OCI-LY3 (cell line): Measurements from ENCODE around the gene NNAT.

Experiments used
- H2AFZ ChIP-seq: fragments of 200-600, 300-600 bp; shearing (Covaris generic); 2 replicates; pipeline ENCODE4 v1.6.0; 2014; ENCODE audit warnings: antibody characterized with exemption, low read depth, low read length
- H3K27ac ChIP-seq: fragments of 200-600, 300-600 bp; sonication (generic); 2 replicates; pipeline ENCODE4 v1.5.1; 2014; ENCODE audit warnings: mild to moderate bottlenecking, low read length, moderate library complexity, mixed read lengths
- H3K27me3 ChIP-seq: fragments of 200-600, 300-600 bp; sonication (generic); 2 replicates; pipeline ENCODE4 v1.6.1; 2014; ENCODE audit warnings: low read depth, low read length, mixed read lengths
- H3K36me3 ChIP-seq: fragments of 200-600, 300-600 bp; sonication (generic); replicated peaks from 2 replicates; pipeline ENCODE3; 2014; ENCODE audit warnings: low read depth, low read length, mixed read lengths
- H3K4me1 ChIP-seq: fragments of 300-600, 200-600 bp; sonication (generic); 2 replicates; pipeline ENCODE4 v1.6.1; 2014; ENCODE audit warnings: low read length, mixed read lengths
- H3K4me2 ChIP-seq: fragments of 200-600, 300-600 bp; sonication (generic); 2 replicates; pipeline ENCODE4 v1.6.1; 2014; ENCODE audit warnings: low read length, mixed read lengths
- H3K4me3 ChIP-seq: fragments of 300-600, 200-600 bp; sonication (generic); 2 replicates; pipeline ENCODE4 v1.5.1; 2014; ENCODE audit warnings: antibody characterized with exemption, mild to moderate bottlenecking, low read length, moderate library complexity
- H3K79me2 ChIP-seq: fragments of 300-600, 200-600 bp; shearing (Covaris generic); 2 replicates; pipeline ENCODE4 v1.6.1; 2014; ENCODE audit warnings: mild to moderate bottlenecking, low read length, mixed read lengths
- H3K9ac ChIP-seq: fragments of 300-600, 200-600 bp; shearing (Covaris generic); 2 replicates; pipeline ENCODE4 v1.6.0; 2014; ENCODE audit warnings: mild to moderate bottlenecking, low read length, moderate library complexity
- H3K9me3 ChIP-seq: fragments of 200-600, 300-600 bp; shearing (Covaris generic); 2 replicates; pipeline ENCODE4 v1.6.1; 2014; ENCODE audit warnings: low read length, mixed read lengths; ENCODE audit not compliant: insufficient read depth
- H4K20me1 ChIP-seq: fragments of 200-600, 300-600 bp; sonication (generic); 2 replicates; pipeline ENCODE4 v1.6.1; 2016; ENCODE audit warnings: low read length, mixed read lengths; ENCODE audit not compliant: insufficient read depth
- EZH2phosphoT487 ChIP-seq: fragments of 200-600 bp; shearing (Covaris generic); IDR thresholded peaks from 2 replicates; pipeline ENCODE4 v1.6.1; 2018; ENCODE audit warnings: antibody characterized with exemption, mixed run types, low read depth
- TF ChIP-seq, protein P1 (sequence below): fragments of 200-600, 300-600 bp; sonication (generic); IDR thresholded peaks from 2 replicates; pipeline ENCODE4 v1.5.1; 2014; ENCODE audit warnings: antibody characterized with exemption, low read length, low read depth

Gene NNAT

DNA sequence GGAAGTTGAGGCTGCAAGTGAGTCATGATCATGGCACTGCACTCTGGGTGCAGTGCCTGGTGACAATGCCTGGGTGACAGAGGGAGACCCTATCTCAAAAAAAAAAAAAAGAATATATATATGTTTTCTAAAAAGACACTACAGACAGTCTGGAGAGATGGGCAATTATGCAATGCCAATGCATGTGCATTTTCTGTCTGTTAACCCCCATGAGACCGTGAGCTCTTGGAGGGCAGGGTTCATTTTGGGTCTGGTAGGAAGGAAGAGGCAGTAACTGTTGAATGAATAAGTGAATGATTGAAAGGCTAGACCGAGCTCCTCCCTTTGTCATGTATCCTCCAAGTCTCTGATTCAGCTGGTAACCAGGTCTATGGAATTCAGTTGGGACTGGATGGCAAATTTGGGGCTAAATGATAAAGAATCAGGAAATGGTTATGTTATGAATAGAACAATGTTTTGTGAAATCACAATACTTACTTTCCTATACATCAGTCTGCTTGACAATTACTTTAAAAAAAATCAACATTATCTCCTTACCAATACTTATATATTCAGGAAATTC, 12.2 kb downstream of the NNAT start:
- H3K4me3 ChIP-seq: no peak overlapping the region
- H3K9ac ChIP-seq: no peak overlapping the region
- H3K4me2 ChIP-seq: no peak overlapping the region
- no peaks in the 10 kb centered on the region for H3K9me3 ChIP-seq
- peaks cover 44% of the 10 kb centered on the region for H3K4me1 ChIP-seq
- no peaks in the 10 kb centered on the region for H3K36me3 ChIP-seq
- H3K27me3 ChIP-seq: no peaks in the 10 kb centered on the region
- no peaks in the 10 kb centered on the region for H3K79me2 ChIP-seq
- no peak overlapping the region for H2AFZ ChIP-seq
- no peaks in the 10 kb centered on the region for H4K20me1 ChIP-seq
- H3K27ac ChIP-seq: no peak overlapping the region
- TF ChIP-seq EZH2phosphoT487: no peak
- TF ChIP-seq, protein P1, sequence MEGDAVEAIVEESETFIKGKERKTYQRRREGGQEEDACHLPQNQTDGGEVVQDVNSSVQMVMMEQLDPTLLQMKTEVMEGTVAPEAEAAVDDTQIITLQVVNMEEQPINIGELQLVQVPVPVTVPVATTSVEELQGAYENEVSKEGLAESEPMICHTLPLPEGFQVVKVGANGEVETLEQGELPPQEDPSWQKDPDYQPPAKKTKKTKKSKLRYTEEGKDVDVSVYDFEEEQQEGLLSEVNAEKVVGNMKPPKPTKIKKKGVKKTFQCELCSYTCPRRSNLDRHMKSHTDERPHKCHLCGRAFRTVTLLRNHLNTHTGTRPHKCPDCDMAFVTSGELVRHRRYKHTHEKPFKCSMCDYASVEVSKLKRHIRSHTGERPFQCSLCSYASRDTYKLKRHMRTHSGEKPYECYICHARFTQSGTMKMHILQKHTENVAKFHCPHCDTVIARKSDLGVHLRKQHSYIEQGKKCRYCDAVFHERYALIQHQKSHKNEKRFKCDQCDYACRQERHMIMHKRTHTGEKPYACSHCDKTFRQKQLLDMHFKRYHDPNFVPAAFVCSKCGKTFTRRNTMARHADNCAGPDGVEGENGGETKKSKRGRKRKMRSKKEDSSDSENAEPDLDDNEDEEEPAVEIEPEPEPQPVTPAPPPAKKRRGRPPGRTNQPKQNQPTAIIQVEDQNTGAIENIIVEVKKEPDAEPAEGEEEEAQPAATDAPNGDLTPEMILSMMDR: no peak

DNA sequence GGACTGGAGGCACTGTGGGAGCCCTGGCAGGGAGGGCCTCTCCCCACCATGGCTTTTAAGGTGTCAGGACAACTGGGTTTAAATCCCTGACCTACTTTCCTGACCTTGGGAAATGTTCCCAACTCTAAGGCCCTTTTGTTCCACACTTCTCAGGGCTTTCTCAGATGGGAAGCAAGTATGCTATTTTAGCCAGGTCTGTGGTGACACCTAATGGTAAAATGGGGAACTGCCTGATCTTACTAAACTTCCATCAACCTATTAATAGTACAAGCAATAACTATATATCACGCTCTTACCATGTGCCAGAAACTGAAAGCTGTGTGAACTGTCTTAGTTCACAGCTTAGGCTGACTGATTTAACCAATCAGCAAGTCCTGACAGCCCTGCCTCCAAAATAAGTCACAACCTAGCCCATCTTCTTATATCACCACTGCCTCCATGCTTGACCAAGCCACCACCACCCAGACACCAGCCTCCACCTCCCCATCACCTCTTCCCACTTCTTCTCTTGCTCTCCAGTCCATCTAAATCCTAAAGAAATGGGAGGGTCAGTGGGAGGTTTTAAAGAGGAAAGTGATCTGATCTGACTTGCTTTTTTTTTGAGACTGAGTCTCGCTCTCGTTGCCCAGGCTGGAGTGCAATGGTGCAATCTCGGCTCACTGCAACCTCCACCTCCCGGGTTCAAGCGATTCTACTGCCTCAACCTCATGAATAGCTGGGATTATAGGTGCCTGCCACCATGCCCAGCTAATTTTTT, 13.5 kb downstream of the NNAT start:
- H3K27ac ChIP-seq: peak overlapping the region; percentile 52; the same call in 1 of the 2 replicates
- H3K27me3 ChIP-seq: no peaks in the 10 kb centered on the region
- peak overlapping the region; percentile 18; the same call in 1 of the 2 replicates for H3K9ac ChIP-seq
- H3K4me2 ChIP-seq: peak overlapping the region; percentile 55
- peaks cover 42% of the 10 kb centered on the region for H3K4me1 ChIP-seq
- H3K36me3 ChIP-seq: no peaks in the 10 kb centered on the region
- no peaks in the 10 kb centered on the region for H4K20me1 ChIP-seq
- peak overlapping the region; percentile 29 for H3K4me3 ChIP-seq
- H2AFZ ChIP-seq: peak overlapping the region; percentile 48
- H3K79me2 ChIP-seq: no peaks in the 10 kb centered on the region
- no peak for TF ChIP-seq EZH2phosphoT487
- TF ChIP-seq, protein P1: peak; percentile 99
- H3K9me3 ChIP-seq: no peaks in the 10 kb centered on the region

DNA sequence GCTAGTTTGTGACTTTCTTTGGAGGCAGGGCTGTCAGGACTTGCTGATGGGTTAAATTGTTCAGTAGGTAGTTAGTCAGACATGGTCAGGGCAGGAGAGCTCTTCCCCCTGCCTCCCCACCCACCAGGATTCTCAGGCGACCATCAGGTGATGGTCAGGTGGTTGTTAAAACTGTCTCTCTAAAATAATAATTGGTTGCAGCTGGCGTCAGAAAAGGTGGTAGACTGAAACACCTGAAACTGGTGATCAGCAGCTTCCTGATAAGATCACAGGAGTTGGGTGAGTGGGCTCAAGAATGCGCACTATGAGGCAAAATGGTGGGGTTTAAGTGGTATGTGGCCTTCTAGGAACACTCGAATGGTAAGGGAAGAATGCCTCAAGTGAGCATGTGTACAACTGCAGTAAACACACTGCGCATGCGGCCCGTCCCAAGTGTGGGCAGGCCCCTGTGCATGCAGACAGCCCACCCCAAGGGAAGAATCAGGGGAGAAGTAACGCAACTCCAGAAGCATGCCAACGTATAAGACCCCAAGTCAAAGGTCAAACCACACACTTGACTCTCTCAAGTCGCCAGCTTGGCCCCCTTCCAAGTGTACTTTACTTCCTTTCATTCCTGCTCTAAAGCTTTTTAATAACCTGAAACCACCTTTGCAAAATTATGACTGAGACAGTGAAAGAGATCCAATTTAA, 14.5 kb downstream of the NNAT start:
- H2AFZ ChIP-seq: peak overlapping the region; percentile 48
- no peaks in the 10 kb centered on the region for H3K36me3 ChIP-seq
- TF ChIP-seq EZH2phosphoT487: no peak
- TF ChIP-seq, protein P1: no peak
- H3K79me2 ChIP-seq: no peaks in the 10 kb centered on the region
- peak overlapping the region; percentile 55 for H3K4me2 ChIP-seq
- H3K27me3 ChIP-seq: no peaks in the 10 kb centered on the region
- peaks cover 42% of the 10 kb centered on the region for H3K4me1 ChIP-seq
- H3K9ac ChIP-seq: peak overlapping the region; percentile 29; the same call in 1 of the 2 replicates
- H3K9me3 ChIP-seq: no peaks in the 10 kb centered on the region
- H4K20me1 ChIP-seq: no peaks in the 10 kb centered on the region
- peak overlapping the region; percentile 1; the same call in 1 of the 2 replicates for H3K4me3 ChIP-seq
- H3K27ac ChIP-seq: peak overlapping the region; percentile 52

DNA sequence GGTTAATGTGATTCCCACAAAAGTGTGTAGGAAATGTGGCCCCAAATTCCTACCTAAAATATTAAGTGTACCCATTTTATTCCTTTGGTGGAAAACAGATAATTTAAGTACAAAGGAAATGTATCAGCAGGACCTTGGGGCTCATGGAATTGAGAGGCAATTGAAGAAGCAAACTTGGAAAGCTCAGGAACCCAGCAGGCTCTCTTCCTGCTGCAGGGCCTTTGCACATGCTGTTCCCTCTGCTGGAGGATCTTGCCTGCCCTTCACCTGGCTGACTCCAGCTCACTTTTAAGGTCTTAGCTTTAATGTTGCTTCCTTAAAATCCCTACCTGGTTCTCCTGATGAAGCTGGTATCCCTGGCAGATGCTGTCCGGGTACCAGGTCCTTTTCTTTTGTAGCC, 16.5 kb downstream of the NNAT start:
- Histone ChIP-seq H3K9me3 (no peaks in the 10 kb centered on the region), H3K4me3 (no peak overlapping the region), H3K27me3 (no peaks in the 10 kb centered on the region), H3K27ac (no peak overlapping the region), H4K20me1 (no peaks in the 10 kb centered on the region), H3K4me1 (peaks cover 45% of the 10 kb centered on the region), H3K36me3 (no peaks in the 10 kb centered on the region), H3K4me2 (no peak overlapping the region), H3K9ac (no peak overlapping the region), H2AFZ (no peak overlapping the region), H3K79me2 (no peaks in the 10 kb centered on the region)
- no peak for TF ChIP-seq EZH2phosphoT487
- TF ChIP-seq, protein P1: no peak
